Measurements from ENCODE around the gene MCM3AP.
"Not testable (repeated sequence)": the region's sequence is repeated elsewhere in the genome, so short reads cannot be mapped to it uniquely, and the experiment has no call there.

The MCM3AP gene

GRCh38 chr21:46200877-46201803 is 84.3 kb downstream of the MCM3AP start:
- DNase-seq: not testable (repeated sequence)

- DNase-seq: no peak
Observed at GRCh38 chr21:46199436-46200373, 85.7 kb downstream of the MCM3AP start.

GRCh38 chr21:46196733-46197132 is 88.7 kb downstream of the MCM3AP start:
- no peak for DNase-seq

GRCh38 chr21:46195595-46196195 is 89.7 kb downstream of the MCM3AP start:
- no peak for DNase-seq

GRCh38 chr21:46194374-46195334 is 90.8 kb downstream of the MCM3AP start:
- DNase-seq: no peak

GRCh38 chr21:46193829-46194373 is 91.5 kb downstream of the MCM3AP start:
- no peak for DNase-seq

GRCh38 chr21:46191686-46192575 is 93.5 kb downstream of the MCM3AP start:
- no peak for DNase-seq

- no peak for DNase-seq
Observed at GRCh38 chr21:46191257-46191685, 94.1 kb downstream of the MCM3AP start.

GRCh38 chr21:46190491-46191131 is 94.8 kb downstream of the MCM3AP start:
- no peak for DNase-seq

GRCh38 chr21:46189959-46190490 is 95.4 kb downstream of the MCM3AP start:
- no peak for DNase-seq

- no peak for DNase-seq
Observed at GRCh38 chr21:46189213-46189958, 96.0 kb downstream of the MCM3AP start.

GRCh38 chr21:46188226-46189212 is 96.9 kb downstream of the MCM3AP start:
- peak; percentile 80 for DNase-seq

- no peak for DNase-seq
Observed at GRCh38 chr21:46187814-46188213, 97.6 kb downstream of the MCM3AP start.

GRCh38 chr21:46187261-46187660 is 98.2 kb downstream of the MCM3AP start:
- no peak for DNase-seq

GRCh38 chr21:46185716-46186115 is 99.7 kb downstream of the MCM3AP start:
- no peak for DNase-seq
